Measurements from ENCODE around the gene DLGAP1. TPM values are rescaled to one million over a fixed set of nuclear protein-coding genes. Genes with fewer than 3 reads are reported as not detected.

The DLGAP1 gene
- total and polyA plus RNA-seq, 5 experiments from 2014 or later = not detected

DNA sequence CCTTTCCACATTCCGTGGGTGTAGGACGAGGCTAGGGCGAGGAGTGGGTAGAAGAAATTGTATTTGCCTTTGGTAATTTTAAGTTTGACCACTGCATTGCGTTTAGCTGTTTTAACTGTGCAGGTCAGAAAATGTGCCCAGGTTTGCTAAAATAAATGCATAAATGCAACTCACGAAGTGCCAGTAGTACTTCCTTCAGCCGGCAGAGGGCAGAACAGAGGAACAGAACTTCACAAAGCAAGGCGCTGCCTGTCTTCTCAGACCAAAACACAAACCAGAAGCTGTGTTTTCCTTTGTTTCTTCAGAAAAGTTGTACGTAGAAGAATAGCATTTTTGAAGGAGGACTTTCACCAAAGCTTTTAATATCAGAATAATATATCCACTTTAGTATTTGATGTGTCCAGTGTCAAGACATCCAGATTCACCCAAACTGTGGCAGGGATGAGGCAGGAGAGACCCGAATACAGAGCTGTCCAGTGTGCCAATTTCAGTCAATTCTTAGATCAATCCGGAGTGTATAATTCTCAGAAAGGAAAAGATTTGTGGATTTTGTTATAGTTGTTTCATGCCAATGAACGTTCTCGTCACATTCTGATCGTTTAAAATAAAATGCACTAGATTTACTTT lies 348.6 kb downstream of the DLGAP1 start:
- peaks cover 0 to 9% (median 5%) of the 10 kb centered on the region in 5 donors for H3K27me3 Mint-ChIP-seq
- no peaks in the 10 kb centered on the region for H3K4me1 Mint-ChIP-seq
- no peaks in the 10 kb centered on the region for H3K36me3 Mint-ChIP-seq
- no peaks in the 10 kb centered on the region for H3K9me3 Mint-ChIP-seq
- ATAC-seq (no peak), DNase-seq (peak; percentile 4 to 71 (median 39))
- peak overlapping the region in 1 of 10 donors; percentile 46 for H3K4me3 Mint-ChIP-seq
- POLR2A ChIA-PET = no interaction called here
- peak overlapping the region in 1 of 10 donors; percentile 20 for H3K27ac Mint-ChIP-seq

- H3K27ac Mint-ChIP-seq = no peak overlapping the region
- ATAC-seq = no peak
These were observed 352.2 kb downstream of the DLGAP1 start for GRCh38 chr18:4102901-4103300.

DNA sequence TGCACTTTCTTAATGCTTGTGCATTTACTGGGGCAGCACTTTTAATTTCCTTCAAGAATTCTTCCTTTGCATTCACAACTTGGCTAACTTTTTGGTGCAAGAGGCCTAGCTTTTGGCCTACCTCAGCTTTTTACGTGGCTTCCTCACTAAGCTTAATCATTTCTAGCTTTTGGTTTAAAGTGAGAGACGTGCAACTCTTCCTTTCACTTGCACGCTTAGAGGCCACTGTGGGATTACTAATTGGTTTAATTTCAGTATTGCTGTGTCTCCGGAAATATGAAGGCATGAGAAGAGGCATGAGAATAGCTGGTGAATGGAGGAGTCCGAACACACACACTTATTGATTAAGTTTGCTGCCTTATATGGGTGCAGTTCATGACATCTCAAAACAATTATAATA lies 354.1 kb downstream of the DLGAP1 start:
- Mint-ChIP-seq H3K36me3 (no peaks in the 10 kb centered on the region), H3K4me1 (no peaks in the 10 kb centered on the region), H3K27me3 (peaks cover 1 to 13% (median 9%) of the 10 kb centered on the region in 5 donors), H3K4me3 (no peak overlapping the region), H3K27ac (no peak overlapping the region), H3K9me3 (no peaks in the 10 kb centered on the region)
- DNase-seq = no peak
- ATAC-seq = no peak
- POLR2A ChIA-PET = no interaction called here

More at GRCh38 chr18:4102901-4103300, 352.2 kb downstream of the DLGAP1 start:
- Mint-ChIP-seq H3K27me3 (peaks cover 0 to 6% (median 3%) of the 10 kb centered on the region in 5 donors), H3K4me3 (no peak overlapping the region), H3K4me1 (no peaks in the 10 kb centered on the region), H3K36me3 (no peaks in the 10 kb centered on the region), H3K9me3 (no peaks in the 10 kb centered on the region)
- POLR2A ChIA-PET = no interaction called here
- DNase-seq = no peak

DNA sequence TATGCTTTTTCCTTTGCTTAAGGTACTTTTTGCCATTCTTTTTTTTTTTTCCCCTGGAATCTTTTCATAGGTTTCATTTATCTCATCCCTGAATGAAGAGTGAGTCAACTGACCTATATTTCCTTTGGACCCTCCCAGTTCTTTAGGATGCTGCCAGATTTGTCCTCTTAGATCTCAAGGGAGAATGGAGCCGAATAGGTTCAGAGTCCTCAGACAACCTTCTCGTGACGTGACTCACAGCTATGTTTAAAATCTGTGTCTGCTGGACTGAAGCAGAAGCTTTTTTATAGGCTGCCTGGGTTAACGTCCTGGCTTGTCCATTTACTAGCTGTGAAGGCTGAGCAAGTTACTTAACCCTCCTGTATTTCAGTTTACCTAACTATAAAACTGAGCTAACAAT lies 358.6 kb downstream of the DLGAP1 start:
- Mint-ChIP-seq H3K27ac (no peak overlapping the region), H3K4me3 (no peak overlapping the region), H3K27me3 (peaks cover 5 to 18% (median 12%) of the 10 kb centered on the region in 5 donors), H3K36me3 (no peaks in the 10 kb centered on the region), H3K9me3 (peaks cover 0 to 2% (median 0%) of the 10 kb centered on the region in 9 donors), H3K4me1 (peaks cover 0 to 2% (median 0%) of the 10 kb centered on the region in 4 donors)
- DNase-seq (no peak), ATAC-seq (no peak)
- POLR2A ChIA-PET = no interaction called here

- peaks cover 5 to 26% (median 12%) of the 10 kb centered on the region in 5 donors for H3K27me3 Mint-ChIP-seq
- H3K9me3 Mint-ChIP-seq = peaks cover 0 to 8% (median 0%) of the 10 kb centered on the region in 9 donors
- ATAC-seq (no peak), DNase-seq (no peak)
- H3K36me3 Mint-ChIP-seq = no peaks in the 10 kb centered on the region
- H3K4me3 Mint-ChIP-seq = no peak overlapping the region
- H3K27ac Mint-ChIP-seq = no peak overlapping the region
- POLR2A ChIA-PET = no interaction called here
- peaks cover 0 to 2% (median 0%) of the 10 kb centered on the region in 4 donors for H3K4me1 Mint-ChIP-seq
These were observed 361.4 kb downstream of the DLGAP1 start for GRCh38 chr18:4093676-4094075.

GRCh38 chr18:4084382-4084900 lies 370.7 kb downstream of the DLGAP1 start:
- DNase-seq (no peak), ATAC-seq (no peak)
- Mint-ChIP-seq H3K9me3 (peaks cover 0 to 19% (median 6%) of the 10 kb centered on the region in 9 donors), H3K36me3 (peaks cover 0 to 4% (median 0%) of the 10 kb centered on the region in 3 donors), H3K27ac (no peak overlapping the region), H3K4me3 (no peak overlapping the region), H3K4me1 (no peaks in the 10 kb centered on the region), H3K27me3 (peaks cover 0 to 17% (median 2%) of the 10 kb centered on the region in 5 donors)
- POLR2A ChIA-PET = no interaction called here

DNA sequence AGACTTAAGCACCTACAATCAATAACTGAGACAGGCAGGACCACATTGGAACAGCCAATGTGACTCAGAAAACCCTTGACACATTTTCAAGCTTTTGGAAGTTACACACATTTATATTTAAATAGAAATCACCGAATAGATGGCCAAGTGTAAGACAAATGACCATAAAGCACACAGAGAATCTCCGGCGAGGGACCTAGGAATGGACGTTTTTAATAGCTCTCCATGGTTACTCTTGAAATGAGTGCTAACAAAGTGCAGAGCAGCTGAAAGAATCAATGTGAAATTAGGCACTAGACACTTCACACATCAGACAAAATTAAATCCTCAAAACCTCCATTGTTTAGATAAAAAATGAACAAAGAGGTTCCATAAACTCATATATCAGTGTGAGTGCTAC lies 376.9 kb downstream of the DLGAP1 start:
- no peak overlapping the region for H3K27ac Mint-ChIP-seq
- H3K4me3 Mint-ChIP-seq = no peak overlapping the region
- no peaks in the 10 kb centered on the region for H3K36me3 Mint-ChIP-seq
- POLR2A ChIA-PET = no interaction called here
- peaks cover 0 to 4% (median 0%) of the 10 kb centered on the region in 9 donors for H3K9me3 Mint-ChIP-seq
- no peak for DNase-seq
- no peak for ATAC-seq
- H3K4me1 Mint-ChIP-seq = no peaks in the 10 kb centered on the region
- peaks cover 0 to 15% (median 5%) of the 10 kb centered on the region in 5 donors for H3K27me3 Mint-ChIP-seq

- no peak for ATAC-seq
- Mint-ChIP-seq H3K27me3 (peaks cover 0 to 17% (median 5%) of the 10 kb centered on the region in 5 donors), H3K4me1 (no peaks in the 10 kb centered on the region), H3K4me3 (no peak overlapping the region), H3K9me3 (peaks cover 0 to 3% (median 0%) of the 10 kb centered on the region in 9 donors), H3K36me3 (no peaks in the 10 kb centered on the region), H3K27ac (no peak overlapping the region)
- POLR2A ChIA-PET = no interaction called here
- no peak for DNase-seq
These were observed 377.4 kb downstream of the DLGAP1 start for GRCh38 chr18:4077721-4078120.

DNA sequence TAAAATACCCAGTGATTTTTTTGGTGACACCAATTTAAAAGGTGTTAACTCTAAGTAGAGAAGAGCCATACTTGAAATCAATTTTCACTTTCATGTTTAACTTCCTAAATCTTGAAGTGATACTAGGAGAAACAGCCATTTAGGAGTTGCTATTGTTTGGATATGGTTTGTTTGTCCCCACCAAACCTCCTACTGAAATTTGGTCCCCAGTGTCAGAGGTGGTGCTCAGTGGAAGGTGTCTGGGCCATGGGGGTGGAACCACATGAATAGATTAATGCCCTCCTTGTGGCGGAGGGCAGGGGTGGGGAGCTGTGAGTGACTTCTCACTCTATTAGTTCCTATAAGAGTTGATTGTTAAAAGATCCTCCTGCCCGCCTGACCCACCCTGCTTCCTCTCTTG lies 377.9 kb downstream of the DLGAP1 start:
- Mint-ChIP-seq H3K4me3 (no peak overlapping the region), H3K36me3 (no peaks in the 10 kb centered on the region), H3K27ac (no peak overlapping the region), H3K27me3 (peaks cover 0 to 19% (median 5%) of the 10 kb centered on the region in 5 donors), H3K9me3 (peaks cover 0 to 3% (median 0%) of the 10 kb centered on the region in 9 donors), H3K4me1 (no peaks in the 10 kb centered on the region)
- POLR2A ChIA-PET = no interaction called here
- DNase-seq = no peak
- no peak for ATAC-seq

DNA sequence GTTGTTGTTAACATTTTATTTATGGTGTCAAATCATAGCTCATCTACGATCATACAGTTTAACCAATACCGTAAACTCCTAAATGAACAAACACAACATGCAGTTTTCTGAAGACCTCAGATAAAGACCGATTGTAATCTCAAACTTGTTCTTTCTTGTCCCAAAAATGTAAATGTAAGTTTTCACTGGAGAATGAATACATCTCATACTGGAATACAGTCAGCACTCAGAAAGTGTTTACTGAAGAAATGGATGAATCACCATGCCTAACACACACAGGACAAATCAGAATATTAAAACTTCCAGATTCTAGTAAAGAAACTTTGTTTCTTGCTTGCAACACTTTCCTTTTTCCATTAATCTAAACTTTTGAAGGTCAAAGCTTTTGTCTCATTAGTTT lies 380.5 kb downstream of the DLGAP1 start:
- no peak overlapping the region for H3K27ac Mint-ChIP-seq
- ATAC-seq (no peak), DNase-seq (no peak)
- H3K4me1 Mint-ChIP-seq = no peaks in the 10 kb centered on the region
- no peaks in the 10 kb centered on the region for H3K9me3 Mint-ChIP-seq
- H3K36me3 Mint-ChIP-seq = no peaks in the 10 kb centered on the region
- no peak overlapping the region for H3K4me3 Mint-ChIP-seq
- H3K27me3 Mint-ChIP-seq = peaks cover 0 to 16% (median 2%) of the 10 kb centered on the region in 5 donors
- POLR2A ChIA-PET = no interaction called here

DNA sequence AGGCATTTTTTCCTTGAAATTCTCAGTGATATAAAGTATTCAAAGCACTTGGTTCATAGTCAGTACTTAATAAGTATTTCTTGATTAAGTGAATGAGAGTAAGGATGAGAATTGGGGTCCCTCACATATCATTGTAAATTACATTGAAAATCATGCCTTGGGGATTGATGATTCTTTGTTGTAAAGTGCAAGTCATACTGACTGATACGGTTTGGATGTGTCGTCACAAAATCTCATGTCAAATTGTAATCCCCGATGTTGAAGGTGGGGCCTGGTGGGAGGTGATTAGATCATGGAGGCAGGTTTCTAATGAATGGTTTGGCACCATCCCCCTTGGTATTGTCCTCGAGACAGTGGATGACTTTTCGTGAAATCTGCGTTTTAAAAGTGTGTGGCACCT lies 385.9 kb downstream of the DLGAP1 start:
- POLR2A ChIA-PET = no interaction called here
- peaks cover 0 to 45% (median 9%) of the 10 kb centered on the region in 5 donors for H3K27me3 Mint-ChIP-seq
- H3K36me3 Mint-ChIP-seq = no peaks in the 10 kb centered on the region
- peaks cover 0 to 22% (median 6%) of the 10 kb centered on the region in 9 donors for H3K9me3 Mint-ChIP-seq
- H3K4me1 Mint-ChIP-seq = no peaks in the 10 kb centered on the region
- H3K4me3 Mint-ChIP-seq = no peak overlapping the region
- ATAC-seq (no peak), DNase-seq (no peak)
- H3K27ac Mint-ChIP-seq = no peak overlapping the region

DNA sequence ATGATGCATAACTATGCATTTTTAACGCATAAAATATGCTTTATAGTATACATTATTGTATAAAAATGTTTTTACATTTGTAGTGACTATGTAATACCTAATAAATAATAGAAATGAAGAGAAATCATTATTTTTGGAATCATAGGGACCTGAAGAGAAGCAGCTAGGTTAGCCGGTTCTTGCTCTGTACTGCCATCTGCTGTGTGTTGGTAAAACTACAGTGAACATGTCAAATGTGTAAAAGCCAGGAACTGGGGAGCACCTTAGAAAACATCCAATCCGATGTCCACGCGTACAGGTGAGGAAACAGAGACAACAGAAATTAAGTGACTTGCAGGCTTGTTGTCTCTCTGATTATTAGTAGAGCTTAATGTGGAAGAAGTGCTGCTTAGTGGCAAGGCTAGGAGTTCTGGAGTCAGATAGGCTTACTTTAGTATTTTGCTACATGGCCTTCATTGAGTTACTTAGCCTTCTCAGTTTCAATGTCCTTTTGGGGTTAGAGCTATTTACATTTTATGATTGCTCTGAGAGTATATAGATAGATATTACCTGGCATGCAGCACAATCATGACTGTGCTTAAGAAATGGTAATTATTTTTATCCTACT lies 386.5 kb downstream of the DLGAP1 start:
- Mint-ChIP-seq H3K9me3 (peaks cover 0 to 23% (median 6%) of the 10 kb centered on the region in 9 donors), H3K4me3 (no peak overlapping the region), H3K27ac (no peak overlapping the region), H3K4me1 (no peaks in the 10 kb centered on the region), H3K36me3 (no peaks in the 10 kb centered on the region), H3K27me3 (peaks cover 0 to 49% (median 10%) of the 10 kb centered on the region in 5 donors)
- ATAC-seq = peak in 1 of 2 donors; percentile 42
- DNase-seq = peak in 6 of 10 donors; percentile 1 to 30 (median 20)
- POLR2A ChIA-PET = no interaction called here

DNA sequence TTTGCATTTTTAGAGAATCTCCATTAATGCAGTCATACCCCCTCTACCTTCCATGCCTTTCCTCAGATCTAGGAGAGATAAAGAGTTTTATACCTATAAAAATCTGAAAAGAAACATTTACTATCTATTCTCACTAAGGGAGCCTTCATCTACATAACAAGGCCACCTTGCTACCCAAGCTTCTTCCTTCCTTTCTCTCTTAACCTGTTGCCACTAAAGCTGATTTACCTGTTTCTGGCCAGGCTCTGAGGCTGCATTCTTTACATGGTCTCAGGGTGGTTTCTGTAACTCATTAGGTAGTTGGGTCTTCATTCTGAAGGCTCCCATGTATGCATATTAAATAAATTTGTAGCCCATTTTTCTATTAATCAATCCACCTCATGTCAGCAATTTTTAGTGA lies 391.6 kb downstream of the DLGAP1 start:
- POLR2A ChIA-PET = no interaction called here
- peaks cover 4 to 43% (median 16%) of the 10 kb centered on the region in 9 donors for H3K9me3 Mint-ChIP-seq
- peaks cover 0 to 34% (median 11%) of the 10 kb centered on the region in 5 donors for H3K27me3 Mint-ChIP-seq
- ATAC-seq (no peak), DNase-seq (no peak)
- H3K4me3 Mint-ChIP-seq = no peak overlapping the region
- H3K4me1 Mint-ChIP-seq = no peaks in the 10 kb centered on the region
- H3K27ac Mint-ChIP-seq = no peak overlapping the region
- H3K36me3 Mint-ChIP-seq = peaks cover 0 to 9% (median 0%) of the 10 kb centered on the region in 3 donors
